Skin of body (tissue), 2 donors: Measurements from ENCODE around the gene COL1A1. TPM values are rescaled to one million over a fixed set of nuclear protein-coding genes. Genes with fewer than 3 reads are reported as not detected.

Source experiments
- DNase-seq: peaks from one replicate; lab custom pipeline; 2025; lab: John Stamatoyannopoulos, UW
- total RNA-seq: library from RNA; depleted of rRNA; stranded (reverse); fragments of >200 nt; gene quantifications from one replicate; pipeline ENCODE4 v1.2.3, GENCODE V29; 2014

Gene COL1A1
- total RNA-seq, 1 donor from 2014 or later: 5,022 TPM

GRCh38 chr17:50200457-50201275 is 765 bp downstream of the COL1A1 start:
- DNase-seq: peak; percentile 93

- peak; percentile 93 for DNase-seq
These were observed 1.5 kb downstream of the COL1A1 start for GRCh38 chr17:50199803-50200456.

GRCh38 chr17:50199211-50199802 is 2.1 kb downstream of the COL1A1 start:
- DNase-seq: no peak

GRCh38 chr17:50198026-50198669 is 3.3 kb downstream of the COL1A1 start:
- no peak for DNase-seq

GRCh38 chr17:50196826-50197225 is 4.6 kb downstream of the COL1A1 start:
- DNase-seq: no peak

- no peak for DNase-seq
These were observed 5.4 kb downstream of the COL1A1 start for GRCh38 chr17:50196036-50196435.

GRCh38 chr17:50194934-50195865 is 6.2 kb downstream of the COL1A1 start:
- no peak for DNase-seq

GRCh38 chr17:50194140-50194933 is 7.1 kb downstream of the COL1A1 start:
- no peak for DNase-seq

GRCh38 chr17:50192618-50193291 is 8.7 kb downstream of the COL1A1 start:
- no peak for DNase-seq

GRCh38 chr17:50192144-50192617 is 9.2 kb downstream of the COL1A1 start:
- no peak for DNase-seq

- no peak for DNase-seq
These were observed 9.9 kb downstream of the COL1A1 start for GRCh38 chr17:50191359-50192143.

GRCh38 chr17:50190603-50191358 is 10.7 kb downstream of the COL1A1 start:
- DNase-seq: peak; percentile 48

- peak; percentile 57 for DNase-seq
These were observed 11.2 kb downstream of the COL1A1 start for GRCh38 chr17:50190293-50190602.

GRCh38 chr17:50189550-50190292 is 11.7 kb downstream of the COL1A1 start:
- DNase-seq: peak; percentile 59

- no peak for DNase-seq
These were observed 12.4 kb downstream of the COL1A1 start for GRCh38 chr17:50188921-50189549.

- no peak for DNase-seq
These were observed 12.9 kb downstream of the COL1A1 start for GRCh38 chr17:50188531-50188920.
